Esophagus squamous epithelium (tissue), 4 donors: ENCODE data around the gene CAPZB.

ENCODE experiments used
- CTCF ChIP-seq, 6 experiments: fragments of 450-650 bp in 4 of 6; fragments of 200-600 bp in 2 of 6; sonication (generic) in 2 of 6; IDR thresholded peaks; one replicate each; pipeline ENCODE4 v1.5.1; 2016 to 2019; ENCODE audit warnings: antibody characterized with exemption in 6 of 6, mild to moderate bottlenecking in 4 of 6, moderate library complexity in 4 of 6
- POLR2A ChIP-seq, 4 donors: fragments of 450-650 bp; IDR thresholded peaks; one replicate each; pipeline ENCODE4 v1.6.1; 2017; ENCODE audit warnings: antibody characterized with exemption in 4 of 4, mild to moderate bottlenecking in 4 of 4, moderate library complexity in 3 of 4

- no peak for TF ChIP-seq CTCF (IDR thresholded peaks at IDR 0.05)
- no peak for TF ChIP-seq POLR2A (IDR thresholded peaks at IDR 0.05)
These were observed 42.9 kb downstream of the CAPZB start for GRCh38 chr1:19442154-19443096.
